Right ventricle myocardium superior (tissue), 1 donor: Measurements from ENCODE around the gene FOXRED2. TPM values are rescaled to one million over a fixed set of nuclear protein-coding genes. Genes with fewer than 3 reads are reported as not detected.

ENCODE experiments used
- total RNA-seq: library from RNA; stranded (reverse); fragmentation: NEBNext Ultra II Directional; extraction: Animal tissue kit (Norgen Biotek cat#: 25700); gene quantifications from one replicate; pipeline ENCODE4 v1.2.1, GENCODE V29; 2021
- donor health status: DM: no; HTN: yes; CAD: no; lungs with severe emphysema.

FOXRED2 gene
- total RNA-seq, 1 donor from 2014 or later: 10.3 TPM

Other genes with a start within 250 kb of the FOXRED2 start
- 138 TPM for gene MYH9, start 119.1 kb downstream of the FOXRED2 start, total RNA-seq
- gene TXN2, start 25.4 kb downstream of the FOXRED2 start, total RNA-seq: 123 TPM
- gene EIF3D, start 22.1 kb upstream of the FOXRED2 start, total RNA-seq: 66.2 TPM
- gene CACNG2, start 196.7 kb upstream of the FOXRED2 start, total RNA-seq: not detected